A549 (cell line): Measurements from ENCODE around the gene WDCP. TPM values are rescaled to one million over a fixed set of nuclear protein-coding genes. Genes with fewer than 3 reads are reported as not detected.
"Not testable (repeated sequence)": the region's sequence is repeated elsewhere in the genome, so short reads cannot be mapped to it uniquely, and the experiment has no call there.

Experiments used
- ATAC-seq, 2 experiments: fragments of 200-7000 bp in 1 of 2; fragments of >200 bp in 1 of 2; cut with Nextera tagmentation in 1 of 2; cut with Tn5 transposase in 1 of 2; 3 replicates each; pipeline versions ENCODE4 v1.8.0 to v1.9.1; 2018 to 2020; ENCODE audit warnings: mild to moderate bottlenecking in 1 of 2, moderate library complexity in 1 of 2
- CTCF ChIA-PET: fragments of 300-600 bp; sonication (Branson Sonifier 250); formaldehyde crosslinking; extraction: SDS; loops from one replicate; lab custom pipeline; 2021; ENCODE audit warnings: antibody characterized with exemption, inconsistent platforms; lab: Yijun Ruan, JAX
- POLR2A ChIA-PET: fragments of 350-600 bp; formaldehyde crosslinking; extraction: SDS; loops from one replicate; lab custom pipeline; 2021; ENCODE audit warnings: antibody characterized with exemption, inconsistent platforms; lab: Yijun Ruan, JAX
- DNase-seq, 2 experiments: peaks; one replicate each; pipeline versions ENCODE4 v3.0.0 to v3.0.0-alpha.2; 2011 to 2016; ENCODE audit warnings: low read depth in 1 of 2, low spot score in 1 of 2
- FAIRE-seq: peaks from 2 replicates; lab custom pipeline; 2011; peaks lifted over from hg19 to GRCh38; lab: Jason Lieb, UNC
- H3K27ac ChIP-seq, 2 experiments: fragments of >200 bp; sonication (Bioruptor Twin); formaldehyde crosslinking; 3 replicates each; pipeline ENCODE4 v1.5.1; 2016 to 2017
- H3K4me1 ChIP-seq: fragments of >200 bp; sonication (Bioruptor Twin); formaldehyde crosslinking; 3 replicates; pipeline ENCODE4 v1.6.1; 2016
- H3K4me2 ChIP-seq: fragments of >200 bp; sonication (Bioruptor Twin); formaldehyde crosslinking; 3 replicates; pipeline ENCODE4 v1.6.1; 2016
- H3K4me3 ChIP-seq: fragments of >200 bp; sonication (Bioruptor Twin); formaldehyde crosslinking; 3 replicates; pipeline ENCODE4 v1.5.1; 2016
- H3K9me3 ChIP-seq: fragments of >200 bp; sonication (Bioruptor Twin); formaldehyde crosslinking; 3 replicates; pipeline ENCODE4 v1.6.1; 2016
- BHLHE40 ChIP-seq: IDR thresholded peaks from 2 replicates; pipeline ENCODE4 v1.6.1; 2012; ENCODE audit warnings: low read depth, low read length, inconsistent platforms
- CBX8 ChIP-seq: fragments of 200-600 bp; sonication (generic); IDR thresholded peaks from 2 replicates; pipeline ENCODE4 v1.6.1; 2016
- CEBPB ChIP-seq, 2 experiments: fragments of >200 bp in 1 of 2; sonication (Bioruptor Twin) in 1 of 2; formaldehyde crosslinking in 1 of 2; IDR thresholded peaks; 2 replicates each; pipeline ENCODE4 v1.6.1; 2012 to 2016
- CHD4 ChIP-seq: fragments of 200-600 bp; sonication (generic); IDR thresholded peaks from 2 replicates; pipeline ENCODE4 v1.6.1; 2016; ENCODE audit warnings: antibody characterized with exemption, mild to moderate bottlenecking, borderline replicate concordance
- FOSL2 ChIP-seq, 2 experiments: fragments of 450-650 bp in 1 of 2; fragments of >200 bp in 1 of 2; sonication (Bioruptor Twin) in 1 of 2; formaldehyde crosslinking; IDR thresholded peaks; 2 replicates each; pipeline versions ENCODE4 v1.5.0 to v1.6.1; 2016 to 2020; ENCODE audit warnings: mild to moderate bottlenecking in 1 of 2, moderate library complexity in 1 of 2
- HES2 ChIP-seq: fragments of >200 bp; sonication (Bioruptor Twin); formaldehyde crosslinking; IDR thresholded peaks from 2 replicates; pipeline ENCODE4 v1.6.1; 2016
- HOXA7 ChIP-seq: fragments of 250-450 bp; sonication (Bioruptor Pico); IDR thresholded peaks from 2 replicates; pipeline ENCODE4 v1.5.0; 2020; ENCODE audit warnings: mild to moderate bottlenecking, moderate library complexity
- HOXB5 ChIP-seq: fragments of 250-450 bp; sonication (Bioruptor Pico); IDR thresholded peaks from 2 replicates; pipeline ENCODE4 v1.5.0; 2020; ENCODE audit warnings: mild to moderate bottlenecking, moderate library complexity
- JUNB ChIP-seq: fragments of >200 bp; sonication (Bioruptor Twin); formaldehyde crosslinking; IDR thresholded peaks from 2 replicates; pipeline ENCODE4 v1.6.1; 2016
- KDM5A ChIP-seq: fragments of 200-600 bp; sonication (generic); IDR thresholded peaks from 2 replicates; pipeline ENCODE4 v1.6.1; 2016; ENCODE audit warnings: antibody characterized with exemption, mild to moderate bottlenecking
- MAX ChIP-seq: IDR thresholded peaks from 2 replicates; pipeline ENCODE4 v1.6.1; 2012
- MYC ChIP-seq: IDR thresholded peaks from 2 replicates; pipeline ENCODE4 v1.6.1; 2012; ENCODE audit warnings: mild to moderate bottlenecking, inconsistent platforms, low read length, improper control_type of control experiment, borderline replicate concordance
- NFE2L2 ChIP-seq: fragments of 150-350 bp; conservative IDR thresholded peaks from 2 replicates; pipeline ENCODE4 v1.6.1; 2014; ENCODE audit warnings: low read length
- NPAS2 ChIP-seq: fragments of 250-450 bp; sonication (Bioruptor Pico); IDR thresholded peaks from 2 replicates; pipeline ENCODE4 v1.8.0; 2022; ENCODE audit warnings: mild to moderate bottlenecking, moderate library complexity, borderline replicate concordance
- RAD21 ChIP-seq, 2 experiments: fragments of >200 bp in 1 of 2; sonication (Bioruptor Twin) in 1 of 2; formaldehyde crosslinking in 1 of 2; IDR thresholded peaks in 1 of 2; conservative IDR thresholded peaks in 1 of 2; 2 replicates in 1 of 2; 3 replicates in 1 of 2; pipeline ENCODE4 v1.6.1; 2012 to 2018; ENCODE audit warnings: inconsistent platforms in 1 of 2
- RNF2 ChIP-seq: fragments of 200-600 bp; sonication (generic); IDR thresholded peaks from 2 replicates; pipeline ENCODE4 v1.6.1; 2016; ENCODE audit warnings: low read depth, mild to moderate bottlenecking, antibody characterized with exemption, moderate library complexity, borderline replicate concordance
- SREBF2 ChIP-seq: fragments of 450-650 bp; IDR thresholded peaks from 2 replicates; pipeline ENCODE4 v1.6.1; 2014; ENCODE audit warnings: mild to moderate bottlenecking, moderate library complexity
- TP53 ChIP-seq: fragments of 250-450 bp; sonication (Bioruptor Pico); IDR thresholded peaks from 2 replicates; pipeline ENCODE4 v1.5.0; 2021; ENCODE audit warnings: mild to moderate bottlenecking, moderate library complexity
- ZFP36 ChIP-seq: fragments of 450-650 bp; IDR thresholded peaks from 2 replicates; pipeline ENCODE4 v1.6.1; 2014; ENCODE audit warnings: borderline replicate concordance; ENCODE audit not compliant: partially characterized antibody
- ZSCAN20 ChIP-seq: fragments of 250-450 bp; sonication (Bioruptor Pico); IDR thresholded peaks from 2 replicates; pipeline ENCODE4 v1.8.0; 2022; ENCODE audit warnings: mild to moderate bottlenecking, moderate library complexity
- WGBS: methylation state at CpG from one replicate; pipeline ENCODE4 v1.1.6; 2017; ENCODE audit errors: missing lambda C conversion rate; 5-methylcytosine and 5-hydroxymethylcytosine counted together
- polyA plus RNA-seq, 4 experiments: library from polyadenylated mRNA; depleted of rRNA in 3 of 4; stranded (reverse); fragments of >200 nt; fragmentation: RNase III in 1 of 4; extraction: RNeasy Plus Mini Kit Qiagen cat#74134 plus additional on column Dnase treatment in 1 of 4; gene quantifications; 2 replicates in 3 of 4; 3 replicates in 1 of 4; pipeline ENCODE4 v1.2.3, GENCODE V29; 2011 to 2017
- TF ChIP-seq, protein P1 (sequence below): IDR thresholded peaks from 2 replicates; pipeline ENCODE4 v1.6.1; 2012; ENCODE audit warnings: low read depth, borderline replicate concordance
- TF ChIP-seq, protein P2 (sequence below): fragments of 250-450 bp; sonication (Bioruptor Pico); IDR thresholded peaks from 2 replicates; pipeline ENCODE4 v1.5.0; 2020; ENCODE audit warnings: low read depth, mild to moderate bottlenecking, moderate library complexity

The WDCP gene
- polyA plus RNA-seq, 2 of the 4 experiments (the other 2 are of a cell fraction) = 12.7 to 20.8 TPM

DNA sequence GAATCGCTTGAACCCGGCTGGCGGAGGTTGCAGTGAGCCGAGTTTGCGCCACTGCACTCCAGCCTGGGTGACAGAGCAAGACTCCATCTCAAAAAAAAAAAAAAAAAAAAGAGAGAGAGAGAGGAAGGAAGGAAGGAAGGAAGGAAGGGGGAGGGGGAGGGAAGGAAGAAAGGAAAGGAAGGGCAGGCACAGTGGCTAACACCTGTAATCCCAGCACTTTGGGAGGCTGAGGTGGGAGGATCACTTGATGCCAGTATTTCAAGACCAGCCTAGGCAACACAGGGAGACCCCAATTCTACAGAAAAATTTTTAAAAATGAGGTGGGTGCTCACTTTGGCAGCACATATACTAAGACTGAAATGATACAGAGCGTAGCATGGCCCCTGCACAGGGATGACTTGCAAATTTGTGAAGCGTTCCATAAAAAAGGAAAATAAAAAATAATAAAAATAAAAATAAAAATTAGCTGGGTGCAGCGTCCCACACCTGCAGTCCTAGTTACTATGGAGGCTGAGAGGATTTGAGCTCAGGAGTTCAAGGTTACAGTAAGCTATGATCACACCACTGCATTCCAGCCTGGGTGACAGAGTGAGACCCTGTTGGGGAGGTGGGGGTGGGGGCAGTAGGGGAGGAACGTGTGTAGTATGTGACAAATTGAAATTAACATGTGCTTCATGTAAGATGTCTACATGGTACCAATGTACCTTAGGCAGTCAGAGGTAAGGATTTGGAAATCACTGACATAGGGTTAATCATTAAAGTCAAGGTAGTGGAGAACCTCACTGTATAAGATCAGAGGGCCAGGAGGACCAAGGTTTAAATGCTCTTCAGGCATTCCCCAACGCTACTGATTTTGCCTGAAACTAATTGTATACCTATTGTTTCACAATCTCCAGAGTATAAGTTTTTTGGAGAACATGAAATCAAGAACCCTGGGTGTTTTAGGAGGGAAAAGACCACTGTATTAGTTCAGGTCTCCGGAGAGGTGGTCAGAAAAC lies 1.4 kb downstream of the WDCP start:
- TF ChIP-seq CBX8 (no peak), RNF2 (no peak), NPAS2 (CRISPR knock-in tag) (no peak), ZFP36 (no peak), MYC (no peak), MAX (no peak), CEBPB (IDR thresholded peaks at IDR 0.05) (no peak), HES2 (no peak), NFE2L2 (peak; percentile 82)
- Histone ChIP-seq H3K4me1 (peaks cover 24% of the 10 kb centered on the region), H3K9me3 (no peaks in the 10 kb centered on the region), H3K27ac (no peak overlapping the region), H3K4me3 (peak overlapping the region; percentile 66; the same call in 2 of the 3 replicates), H3K4me2 (peak overlapping the region; percentile 80)
- DNase-seq (no peak), ATAC-seq (no peak), FAIRE-seq (no peak)
- ChIA-PET POLR2A (interaction anchor here (1.8 kb wide), 1 partner anchor 119 kb away, joined by 27 read pairs; the partner anchor contains the start of gene ATAD2B), CTCF (interaction anchor here (0.7 to 1.4 kb wide), 3 partner anchors 16 to 39 kb away, joined by 3 to 5 read pairs (median 4); partner anchors contain the start of gene TP53I3)
- 77% methylated on average over 11 of the region's 11 CpGs for WGBS

- DNase-seq, ATAC-seq, H3K9me3 ChIP-seq, H3K27ac ChIP-seq, FAIRE-seq, H3K4me2 ChIP-seq, H3K4me3 ChIP-seq, CTCF ChIA-PET: not testable (repeated sequence)
- POLR2A ChIA-PET = interaction anchor here (0.7 kb wide), 1 partner anchor 12 kb away, joined by 3 read pairs; no protein-coding TSS in a partner anchor
- H3K4me1 ChIP-seq = peaks cover 16% of the 10 kb centered on the region
- 95% methylated on average over 6 of the region's 6 CpGs for WGBS
Observed at GRCh38 chr2:24043133-24043532, 4.1 kb downstream of the WDCP start.

- POLR2A ChIA-PET = no interaction called here
- WGBS = 82% methylated on average over 4 of the region's 4 CpGs
- H3K4me2 ChIP-seq = no peak overlapping the region
- H3K27ac ChIP-seq = no peak overlapping the region
- H3K9me3 ChIP-seq = no peaks in the 10 kb centered on the region
- ATAC-seq = no peak
- FAIRE-seq = no peak
- no peak for DNase-seq
- no peak overlapping the region for H3K4me3 ChIP-seq
- no peak for TF ChIP-seq ZSCAN20 (CRISPR knock-in tag)
- TF ChIP-seq HOXB5 (CRISPR knock-in tag) = no peak
- TF ChIP-seq CBX8 = no peak
- TF ChIP-seq HOXA7 (CRISPR knock-in tag) = no peak
- no peak for TF ChIP-seq MYC
- no peak for TF ChIP-seq JUNB
- TF ChIP-seq, protein P1, sequence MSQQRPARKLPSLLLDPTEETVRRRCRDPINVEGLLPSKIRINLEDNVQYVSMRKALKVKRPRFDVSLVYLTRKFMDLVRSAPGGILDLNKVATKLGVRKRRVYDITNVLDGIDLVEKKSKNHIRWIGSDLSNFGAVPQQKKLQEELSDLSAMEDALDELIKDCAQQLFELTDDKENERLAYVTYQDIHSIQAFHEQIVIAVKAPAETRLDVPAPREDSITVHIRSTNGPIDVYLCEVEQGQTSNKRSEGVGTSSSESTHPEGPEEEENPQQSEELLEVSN = no peak
- TF ChIP-seq NPAS2 (CRISPR knock-in tag) = no peak
- no peak for TF ChIP-seq RAD21 (conservative IDR thresholded peaks at IDR 0.05 in 1 of 2, IDR thresholded peaks at IDR 0.05 in 1 of 2)
- TF ChIP-seq FOSL2 (IDR thresholded peaks at IDR 0.05) = no peak
- no peak for TF ChIP-seq FOSL2 (CRISPR knock-in tag; IDR thresholded peaks at IDR 0.05)
- no peak for TF ChIP-seq SREBF2
- TF ChIP-seq CHD4 = no peak
- TF ChIP-seq KDM5A = no peak
- no peak for TF ChIP-seq NFE2L2
- no peak for TF ChIP-seq TP53
- no peak for TF ChIP-seq BHLHE40
- TF ChIP-seq MAX = no peak
- TF ChIP-seq, protein P2, sequence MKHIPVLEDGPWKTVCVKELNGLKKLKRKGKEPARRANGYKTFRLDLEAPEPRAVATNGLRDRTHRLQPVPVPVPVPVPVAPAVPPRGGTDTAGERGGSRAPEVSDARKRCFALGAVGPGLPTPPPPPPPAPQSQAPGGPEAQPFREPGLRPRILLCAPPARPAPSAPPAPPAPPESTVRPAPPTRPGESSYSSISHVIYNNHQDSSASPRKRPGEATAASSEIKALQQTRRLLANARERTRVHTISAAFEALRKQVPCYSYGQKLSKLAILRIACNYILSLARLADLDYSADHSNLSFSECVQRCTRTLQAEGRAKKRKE (CRISPR knock-in tag) = no peak
- CTCF ChIA-PET = interaction anchor here (2.0 to 2.2 kb wide), 2 partner anchors 20 to 43 kb away, joined by 9 read pairs; partner anchors contain the start of gene TP53I3
- peaks cover 3% of the 10 kb centered on the region; the same call in 2 of the 3 replicates for H3K4me1 ChIP-seq
Observed at GRCh38 chr2:24040511-24040910, 6.7 kb downstream of the WDCP start.
